MM.1S (cell line): ENCODE data around the gene GRIK2.

ENCODE experiments used
- CTCF ChIP-seq: fragments of 300-600 bp; sonication (generic); IDR thresholded peaks from 2 replicates; pipeline ENCODE4 v1.5.1; 2016; ENCODE audit warnings: antibody characterized with exemption, low read length, mixed read lengths
- EZH2phosphoT487 ChIP-seq: fragments of 300-600 bp; sonication (generic); IDR thresholded peaks from 2 replicates; pipeline ENCODE4 v1.6.1; 2018; ENCODE audit warnings: antibody characterized with exemption, low read length

DNA sequence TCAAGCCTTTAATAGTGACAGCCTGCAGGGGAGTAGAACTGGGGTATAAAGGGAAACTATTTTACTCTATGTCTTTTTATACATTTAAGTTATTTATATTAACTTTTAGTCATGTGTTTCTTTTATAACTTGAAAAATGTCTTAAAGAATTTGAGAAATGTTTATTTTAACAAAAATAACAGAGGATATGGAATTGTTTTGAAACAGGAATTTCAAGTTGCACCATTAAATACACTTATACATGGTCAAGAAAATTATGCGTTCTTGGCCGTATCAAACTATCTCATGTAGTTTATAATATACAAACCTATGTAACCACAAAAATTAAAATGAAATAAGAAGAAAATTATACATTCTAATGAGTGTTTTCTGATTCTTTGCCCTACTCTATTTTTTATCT lies 282.7 kb downstream of the GRIK2 start:
- TF ChIP-seq CTCF (no peak), EZH2phosphoT487 (no peak)
